Endothelial cell (in vitro differentiated cells): ENCODE data around the gene NAA25. TPM values are rescaled to one million over a fixed set of nuclear protein-coding genes. Genes with fewer than 3 reads are reported as not detected.

Experiments used
- DNase-seq: peaks from one replicate; pipeline ENCODE4 v3.0.0; 2021; ENCODE audit warnings: low spot score
- H3K27ac Mint-ChIP-seq: one replicate; pipeline ENCODE4 v1.8.0; 2021; ENCODE audit warnings: mixed read lengths, inconsistent platforms; ENCODE audit not compliant: unreplicated experiment
- H3K27me3 Mint-ChIP-seq: one replicate; pipeline ENCODE4 v1.8.0; 2021; ENCODE audit warnings: mild to moderate bottlenecking, moderate library complexity, mixed read lengths, inconsistent platforms; ENCODE audit not compliant: unreplicated experiment
- H3K36me3 Mint-ChIP-seq: one replicate; pipeline ENCODE4 v1.8.0; 2021; ENCODE audit warnings: mild to moderate bottlenecking, low read depth, mixed read lengths, inconsistent platforms; ENCODE audit not compliant: unreplicated experiment
- H3K4me1 Mint-ChIP-seq: one replicate; pipeline ENCODE4 v1.8.0; 2021; ENCODE audit warnings: mild to moderate bottlenecking, mixed read lengths, inconsistent platforms; ENCODE audit not compliant: unreplicated experiment
- H3K4me3 Mint-ChIP-seq: one replicate; pipeline ENCODE4 v1.8.0; 2021; ENCODE audit warnings: mild to moderate bottlenecking, mixed read lengths, inconsistent platforms; ENCODE audit not compliant: unreplicated experiment
- H3K9me3 Mint-ChIP-seq: one replicate; pipeline ENCODE4 v1.8.0; 2021; ENCODE audit warnings: mixed read lengths, inconsistent platforms; ENCODE audit not compliant: unreplicated experiment
- CTCF ChIP-seq: fragments of 200-600 bp; sonication (generic); IDR thresholded peaks from one replicate; pipeline ENCODE4 v1.5.0; 2021; ENCODE audit warnings: antibody characterized with exemption; ENCODE audit not compliant: unreplicated experiment
- total RNA-seq: library from RNA; stranded (reverse); fragmentation: NEBNext Ultra II Directional; extraction: Animal tissue kit (Norgen Biotek cat#: 25700); gene quantifications from one replicate; pipeline ENCODE4 v1.2.1, GENCODE V29; 2021; ENCODE audit not compliant: unreplicated experiment

Gene NAA25
- total RNA-seq, 1 donor from 2014 or later = 23.4 TPM

GRCh38 chr12:112126000-112126438, 17.4 kb upstream of the NAA25 start:
- H3K4me3 Mint-ChIP-seq = peak overlapping the region; percentile 74
- DNase-seq = no peak
- no peaks in the 10 kb centered on the region for H3K27me3 Mint-ChIP-seq
- no peaks in the 10 kb centered on the region for H3K9me3 Mint-ChIP-seq
- TF ChIP-seq CTCF = no peak
- H3K27ac Mint-ChIP-seq = no peak overlapping the region
- peaks cover 9% of the 10 kb centered on the region for H3K4me1 Mint-ChIP-seq
- H3K36me3 Mint-ChIP-seq = peaks cover 3% of the 10 kb centered on the region

- peak; percentile 99 for DNase-seq
- Mint-ChIP-seq H3K27ac (no peak within 1 kb of the TSS), H3K27me3 (no peaks in the 10 kb centered on the region), H3K9me3 (no peaks in the 10 kb centered on the region), H3K4me3 (peak within 1 kb of the TSS; percentile 92), H3K36me3 (peaks cover 3% of the 10 kb centered on the region), H3K4me1 (peaks cover 9% of the 10 kb centered on the region)
- TF ChIP-seq CTCF = no peak
These were observed 16.8 kb upstream of the NAA25 start, which contains the start of gene TRAFD1 for GRCh38 chr12:112125250-112125999. Gene TRAFD1 (plus strand): TSS chr12:112125560. CDS start chr12:112130523, 4,963 bp downstream.

- Mint-ChIP-seq H3K9me3 (no peaks in the 10 kb centered on the region), H3K4me1 (peaks cover 9% of the 10 kb centered on the region), H3K36me3 (peaks cover 3% of the 10 kb centered on the region), H3K4me3 (peak overlapping the region; percentile 69), H3K27me3 (no peaks in the 10 kb centered on the region), H3K27ac (no peak overlapping the region)
- no peak for DNase-seq
- no peak for TF ChIP-seq CTCF
These were observed 16.3 kb upstream of the NAA25 start for GRCh38 chr12:112124918-112125249.

GRCh38 chr12:112122823-112123690, 14.5 kb upstream of the NAA25 start:
- TF ChIP-seq CTCF = no peak
- H3K4me1 Mint-ChIP-seq = peaks cover 9% of the 10 kb centered on the region
- peaks cover 3% of the 10 kb centered on the region for H3K36me3 Mint-ChIP-seq
- H3K27me3 Mint-ChIP-seq = no peaks in the 10 kb centered on the region
- no peaks in the 10 kb centered on the region for H3K9me3 Mint-ChIP-seq
- H3K27ac Mint-ChIP-seq = no peak overlapping the region
- no peak for DNase-seq
- no peak overlapping the region for H3K4me3 Mint-ChIP-seq
